C4-2B (cell line): ENCODE measurements around the gene CPLX3.

Experiments used
- H3K27ac ChIP-seq: fragments of 450-650 bp; 2 replicates; pipeline ENCODE4 v1.5.1; 2017
- ZFX ChIP-seq: fragments of 450-650 bp; IDR thresholded peaks from 2 replicates; pipeline ENCODE4 v1.6.1; 2017
- TF ChIP-seq, protein P1 (sequence below): fragments of 450-650 bp; conservative IDR thresholded peaks from 2 replicates; pipeline ENCODE4 v1.5.1; 2017; ENCODE audit warnings: mild to moderate bottlenecking

CPLX3 gene

DNA sequence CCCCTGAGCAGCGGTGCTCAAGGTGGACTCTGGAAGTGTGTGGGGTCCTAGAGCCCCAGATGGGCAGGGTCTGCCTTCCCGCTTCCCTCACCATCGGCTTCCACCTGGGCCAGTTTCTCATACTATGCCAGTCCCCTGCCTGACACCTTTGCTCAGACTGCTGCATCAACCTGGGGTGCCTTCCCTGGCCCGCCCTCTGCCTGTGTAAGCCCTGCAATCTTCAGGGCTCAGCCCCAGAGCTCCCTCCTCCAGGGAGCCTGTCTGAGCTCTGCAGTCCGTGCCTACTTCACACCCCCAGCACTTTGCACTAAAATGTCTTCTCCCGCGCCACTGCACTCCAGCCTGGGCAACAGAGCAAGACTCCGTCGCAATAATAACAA, 31.5 kb upstream of the CPLX3 start:
- H3K27ac ChIP-seq = no peak overlapping the region

DNA sequence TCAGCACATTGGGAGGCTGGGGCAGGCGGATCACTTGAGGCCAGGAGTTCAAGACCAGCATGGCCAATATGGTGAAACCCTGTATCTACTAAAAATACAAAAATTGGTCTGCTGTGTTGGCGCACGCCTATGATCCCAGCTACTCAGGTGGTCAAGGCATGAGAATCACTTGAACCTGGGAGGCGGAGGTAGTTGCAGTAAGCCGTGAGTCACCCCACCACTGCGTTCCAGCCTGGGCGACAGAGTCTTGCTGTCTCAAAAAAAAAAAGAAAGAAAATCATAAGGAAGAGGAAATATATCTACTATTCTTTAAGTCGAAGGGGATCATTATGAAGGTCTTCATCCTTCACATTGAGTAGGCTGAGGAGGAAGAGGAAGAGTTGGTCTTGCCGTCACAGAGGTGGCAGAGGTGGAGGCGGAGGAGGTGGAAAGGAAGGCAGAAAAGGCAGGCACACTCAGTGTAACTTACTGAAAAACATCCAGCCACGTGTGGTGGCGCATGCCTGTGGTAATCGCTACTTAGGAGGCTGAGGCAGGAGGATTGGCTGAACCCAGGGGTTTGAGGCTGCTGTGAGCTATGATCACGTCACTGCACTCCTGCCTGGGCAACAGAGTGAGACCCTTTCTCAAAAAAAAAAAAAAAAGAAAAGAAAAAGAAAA, 30.3 kb upstream of the CPLX3 start:
- TF ChIP-seq, protein P1, sequence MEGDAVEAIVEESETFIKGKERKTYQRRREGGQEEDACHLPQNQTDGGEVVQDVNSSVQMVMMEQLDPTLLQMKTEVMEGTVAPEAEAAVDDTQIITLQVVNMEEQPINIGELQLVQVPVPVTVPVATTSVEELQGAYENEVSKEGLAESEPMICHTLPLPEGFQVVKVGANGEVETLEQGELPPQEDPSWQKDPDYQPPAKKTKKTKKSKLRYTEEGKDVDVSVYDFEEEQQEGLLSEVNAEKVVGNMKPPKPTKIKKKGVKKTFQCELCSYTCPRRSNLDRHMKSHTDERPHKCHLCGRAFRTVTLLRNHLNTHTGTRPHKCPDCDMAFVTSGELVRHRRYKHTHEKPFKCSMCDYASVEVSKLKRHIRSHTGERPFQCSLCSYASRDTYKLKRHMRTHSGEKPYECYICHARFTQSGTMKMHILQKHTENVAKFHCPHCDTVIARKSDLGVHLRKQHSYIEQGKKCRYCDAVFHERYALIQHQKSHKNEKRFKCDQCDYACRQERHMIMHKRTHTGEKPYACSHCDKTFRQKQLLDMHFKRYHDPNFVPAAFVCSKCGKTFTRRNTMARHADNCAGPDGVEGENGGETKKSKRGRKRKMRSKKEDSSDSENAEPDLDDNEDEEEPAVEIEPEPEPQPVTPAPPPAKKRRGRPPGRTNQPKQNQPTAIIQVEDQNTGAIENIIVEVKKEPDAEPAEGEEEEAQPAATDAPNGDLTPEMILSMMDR = no peak
- TF ChIP-seq ZFX = no peak
- H3K27ac ChIP-seq = no peak overlapping the region

More for the DNA sequence above, 31.5 kb upstream of the CPLX3 start:
- TF ChIP-seq ZFX = no peak
- TF ChIP-seq, protein P1 = no peak

DNA sequence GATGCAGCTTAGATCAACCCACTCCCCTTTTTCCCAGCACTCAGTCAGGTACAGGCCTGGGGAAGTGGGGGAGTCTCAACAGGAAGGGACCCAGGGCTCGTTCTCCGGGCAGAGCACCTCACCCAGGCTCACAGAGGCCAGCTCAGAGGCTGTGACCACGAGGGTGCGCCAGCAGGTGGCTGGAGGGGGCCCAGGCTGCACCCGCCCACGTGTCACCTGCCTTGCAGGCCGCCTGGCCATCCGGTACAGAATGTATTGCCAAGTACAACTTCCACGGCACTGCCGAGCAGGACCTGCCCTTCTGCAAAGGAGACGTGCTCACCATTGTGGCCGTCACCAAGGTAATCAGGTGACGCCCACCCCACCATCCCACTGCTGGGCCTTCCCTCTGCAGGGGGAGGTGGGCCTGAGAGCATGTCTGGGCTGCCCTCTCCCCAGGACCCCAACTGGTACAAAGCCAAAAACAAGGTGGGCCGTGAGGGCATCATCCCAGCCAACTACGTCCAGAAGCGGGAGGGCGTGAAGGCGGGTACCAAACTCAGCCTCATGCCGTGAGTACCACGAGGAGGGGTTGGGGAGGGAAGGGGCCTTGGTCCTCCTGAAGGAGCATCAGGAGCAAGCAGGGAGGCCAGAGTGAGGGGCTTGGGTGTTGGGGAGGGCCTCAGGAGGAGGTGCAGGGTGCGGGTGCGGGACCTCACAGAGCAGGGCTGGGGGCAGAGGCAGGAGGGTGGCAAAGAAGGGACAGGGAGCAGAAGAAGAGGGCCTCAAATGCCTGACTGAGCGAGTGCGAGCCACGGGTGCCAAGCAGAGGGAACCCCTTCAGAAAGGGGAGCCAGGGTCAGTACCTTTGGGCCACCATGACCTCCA, 27.8 kb upstream of the CPLX3 start:
- TF ChIP-seq ZFX = no peak
- TF ChIP-seq, protein P1 = no peak
- peak overlapping the region; percentile 13; the same call in 1 of the 2 replicates for H3K27ac ChIP-seq

DNA sequence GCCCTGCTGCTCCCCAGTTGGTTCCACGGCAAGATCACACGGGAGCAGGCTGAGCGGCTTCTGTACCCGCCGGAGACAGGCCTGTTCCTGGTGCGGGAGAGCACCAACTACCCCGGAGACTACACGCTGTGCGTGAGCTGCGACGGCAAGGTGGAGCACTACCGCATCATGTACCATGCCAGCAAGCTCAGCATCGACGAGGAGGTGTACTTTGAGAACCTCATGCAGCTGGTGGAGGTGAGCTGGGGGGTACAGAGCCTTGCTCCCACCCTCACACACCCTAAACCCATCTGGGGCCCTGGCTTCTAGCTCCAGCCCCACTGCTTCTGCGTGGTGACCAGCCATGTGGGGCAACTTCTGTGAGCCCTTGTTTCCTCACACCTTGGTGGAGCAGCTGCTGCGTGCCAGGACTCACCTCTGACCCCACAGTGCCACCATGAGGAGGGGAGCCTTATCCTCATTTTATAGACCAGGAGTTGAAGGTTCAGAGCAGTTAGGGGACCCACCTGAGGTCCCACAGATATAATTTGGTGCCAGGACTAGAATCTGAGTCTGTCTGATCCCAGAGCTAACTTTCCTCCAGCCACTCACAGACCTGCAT, 27.1 kb upstream of the CPLX3 start:
- no peak for TF ChIP-seq ZFX
- TF ChIP-seq, protein P1 = no peak
- peak overlapping the region; percentile 13; the same call in 1 of the 2 replicates for H3K27ac ChIP-seq

DNA sequence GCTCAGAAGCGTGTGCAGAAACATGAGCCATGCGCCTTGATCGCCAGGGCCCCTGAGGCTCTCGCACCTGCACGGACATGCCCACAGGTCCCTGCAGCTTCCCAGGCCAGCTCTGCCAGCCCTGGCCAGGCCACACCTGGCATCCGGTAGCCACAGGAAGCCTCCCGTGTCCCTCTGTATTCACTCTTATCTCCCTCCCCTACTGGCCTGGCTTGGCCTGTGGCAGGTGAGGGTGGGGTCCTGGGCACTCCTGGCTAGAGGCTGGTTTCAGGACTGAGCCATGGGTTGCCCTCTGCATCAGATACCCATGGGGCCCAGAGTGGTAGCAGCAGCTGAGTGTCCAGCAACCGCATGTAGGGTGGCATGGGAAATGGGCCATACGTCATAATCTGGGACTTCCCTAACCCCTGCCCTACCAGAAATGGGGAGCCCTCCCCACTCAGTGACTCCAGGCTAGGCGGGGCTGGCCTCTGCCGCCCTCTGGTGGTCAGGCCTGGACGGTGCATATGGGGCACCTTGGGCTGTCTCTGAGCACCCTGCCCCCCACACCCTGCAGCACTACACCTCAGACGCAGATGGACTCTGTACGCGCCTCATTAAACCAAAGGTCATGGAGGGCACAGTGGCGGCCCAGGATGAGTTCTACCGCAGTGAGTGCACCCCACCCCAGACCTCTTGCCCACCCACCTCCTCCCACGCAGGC, 26.4 kb upstream of the CPLX3 start:
- TF ChIP-seq, protein P1 = peak; percentile 98
- no peak for TF ChIP-seq ZFX
- H3K27ac ChIP-seq = peak overlapping the region; percentile 13; the same call in 1 of the 2 replicates

DNA sequence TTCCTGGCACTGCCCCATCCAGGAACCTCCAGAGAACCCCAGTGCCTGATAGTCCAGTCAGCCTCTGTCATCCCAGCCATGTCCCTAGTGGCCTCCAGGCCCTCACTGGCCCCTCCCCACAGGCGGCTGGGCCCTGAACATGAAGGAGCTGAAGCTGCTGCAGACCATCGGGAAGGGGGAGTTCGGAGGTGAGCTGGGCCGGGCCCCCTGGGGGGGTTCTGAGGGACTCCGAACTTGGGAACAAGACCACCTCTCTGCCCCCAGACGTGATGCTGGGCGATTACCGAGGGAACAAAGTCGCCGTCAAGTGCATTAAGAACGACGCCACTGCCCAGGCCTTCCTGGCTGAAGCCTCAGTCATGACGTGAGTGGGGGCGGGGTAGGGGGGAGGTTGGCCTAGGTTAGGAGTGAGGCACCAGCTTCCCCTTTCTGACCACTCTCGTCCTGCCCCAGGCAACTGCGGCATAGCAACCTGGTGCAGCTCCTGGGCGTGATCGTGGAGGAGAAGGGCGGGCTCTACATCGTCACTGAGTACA, 25.8 kb upstream of the CPLX3 start:
- no peak overlapping the region for H3K27ac ChIP-seq
- TF ChIP-seq, protein P1 = 0 out of 2 replicates have a peak, but pooled peaks have one; percentile 46
- TF ChIP-seq ZFX = no peak
